DOHH2 (cell line): ENCODE data around the gene STIM2.

Experiments
- CTCF ChIP-seq: fragments of 200-600 bp; sonication (generic); IDR thresholded peaks from one replicate; pipeline ENCODE4 v1.5.1; 2014; ENCODE audit warnings: antibody characterized with exemption, mild to moderate bottlenecking, low read depth, low read length; ENCODE audit not compliant: poor library complexity, severe bottlenecking
- EZH2phosphoT487 ChIP-seq: fragments of 200-600 bp; sonication (generic); IDR thresholded peaks from 2 replicates; pipeline ENCODE4 v1.6.1; 2017; ENCODE audit warnings: borderline replicate concordance, mild to moderate bottlenecking, antibody characterized with exemption, low read length, moderate library complexity, mixed read lengths

- no peak for TF ChIP-seq CTCF
- TF ChIP-seq EZH2phosphoT487: no peak
These were observed 1.8 kb downstream of the STIM2 start for GRCh38 chr4:26862381-26862915.
